Thymus (tissue), 11 donors: Measurements from ENCODE around the gene TRPV6. TPM values are rescaled to one million over a fixed set of nuclear protein-coding genes. Genes with fewer than 3 reads are reported as not detected.

Source experiments
- DNase-seq, 9 donors: peaks; one replicate each; pipeline ENCODE4 v3.0.0-alpha.2; 2013; ENCODE audit warnings: low spot score in 9 of 9, low read depth in 6 of 9, missing footprints in 1 of 9
- H3K27ac ChIP-seq, 2 donors: one replicate each; pipeline ENCODE4 v1.5.1; 2013; ENCODE audit warnings: control low read depth in 1 of 2, low read depth in 1 of 2, low read length in 1 of 2, mild to moderate bottlenecking in 1 of 2, moderate library complexity in 1 of 2
- H3K27me3 ChIP-seq, 2 donors: one replicate each; pipeline ENCODE4 v1.5.1; 2013; ENCODE audit warnings: low read length in 1 of 2; ENCODE audit not compliant: control insufficient read depth in 2 of 2, insufficient read depth in 1 of 2
- H3K36me3 ChIP-seq, 2 donors: one replicate each; pipeline ENCODE4 v1.5.1; 2013; ENCODE audit warnings: low read length in 1 of 2, mild to moderate bottlenecking in 1 of 2, moderate library complexity in 1 of 2; ENCODE audit not compliant: control insufficient read depth in 2 of 2, insufficient read depth in 2 of 2
- H3K4me1 ChIP-seq, 2 donors: one replicate each; pipeline ENCODE4 v1.5.1; 2013; ENCODE audit warnings: low read length in 2 of 2; ENCODE audit not compliant: control insufficient read depth in 2 of 2, insufficient read depth in 2 of 2
- H3K4me3 ChIP-seq, 2 donors: one replicate each; pipeline ENCODE4 v1.5.1; 2013; ENCODE audit warnings: low read length in 2 of 2, control low read depth in 1 of 2, mild to moderate bottlenecking in 1 of 2
- H3K9me3 ChIP-seq, 2 donors: one replicate each; pipeline ENCODE4 v1.5.1; 2013; ENCODE audit warnings: low read length in 1 of 2, mild to moderate bottlenecking in 1 of 2; ENCODE audit not compliant: control insufficient read depth in 2 of 2, insufficient read depth in 1 of 2
- WGBS: extraction: QIAGEN DNeasy Blood & Tissue Kit; methylation state at CpG from one replicate; pipeline ENCODE4 v1.1.7; 2013; 5-methylcytosine and 5-hydroxymethylcytosine counted together
- polyA plus RNA-seq: library from polyadenylated mRNA; stranded (reverse); fragments of 200-250 nt; gene quantifications from one replicate; pipeline ENCODE4 v1.2.3, GENCODE V29; 2013
- total RNA-seq: library from RNA; stranded (reverse); fragments of 120-200 nt; gene quantifications from one replicate; pipeline ENCODE4 v1.2.4, GENCODE V29; 2013
- donor health status: healthy.

The TRPV6 gene
- total and polyA plus RNA-seq, 2 donors: 0.24 to 1.1 TPM

- H3K36me3 ChIP-seq: no peaks in the 10 kb centered on the region
- no peaks in the 10 kb centered on the region for H3K9me3 ChIP-seq
- DNase-seq: no peak
Observed at GRCh38 chr7:142925413-142925812, 39.9 kb upstream of the TRPV6 start.

GRCh38 chr7:142923391-142923790, 37.8 kb upstream of the TRPV6 start:
- Histone ChIP-seq H3K4me3 (no peak overlapping the region), H3K27ac (no peak overlapping the region), H3K27me3 (no peaks in the 10 kb centered on the region), H3K9me3 (no peaks in the 10 kb centered on the region), H3K4me1 (no peaks in the 10 kb centered on the region), H3K36me3 (no peaks in the 10 kb centered on the region)
- DNase-seq: no peak
- 69% methylated on average over 2 of the region's 2 CpGs for WGBS

More at GRCh38 chr7:142925413-142925812, 39.9 kb upstream of the TRPV6 start:
- no peak overlapping the region for H3K4me3 ChIP-seq
- no peaks in the 10 kb centered on the region for H3K27me3 ChIP-seq
- H3K27ac ChIP-seq: no peak overlapping the region
- 94% methylated on average over 12 of the region's 12 CpGs for WGBS
- H3K4me1 ChIP-seq: no peaks in the 10 kb centered on the region

- no peak overlapping the region for H3K4me3 ChIP-seq
- H3K36me3 ChIP-seq: no peaks in the 10 kb centered on the region
- no peak for DNase-seq
- no peaks in the 10 kb centered on the region for H3K27me3 ChIP-seq
- no peaks in the 10 kb centered on the region for H3K4me1 ChIP-seq
- H3K9me3 ChIP-seq: no peaks in the 10 kb centered on the region
- 97% methylated on average over 3 of the region's 3 CpGs for WGBS
- no peak overlapping the region for H3K27ac ChIP-seq
Observed at GRCh38 chr7:142919656-142920055, 34.1 kb upstream of the TRPV6 start.

DNA sequence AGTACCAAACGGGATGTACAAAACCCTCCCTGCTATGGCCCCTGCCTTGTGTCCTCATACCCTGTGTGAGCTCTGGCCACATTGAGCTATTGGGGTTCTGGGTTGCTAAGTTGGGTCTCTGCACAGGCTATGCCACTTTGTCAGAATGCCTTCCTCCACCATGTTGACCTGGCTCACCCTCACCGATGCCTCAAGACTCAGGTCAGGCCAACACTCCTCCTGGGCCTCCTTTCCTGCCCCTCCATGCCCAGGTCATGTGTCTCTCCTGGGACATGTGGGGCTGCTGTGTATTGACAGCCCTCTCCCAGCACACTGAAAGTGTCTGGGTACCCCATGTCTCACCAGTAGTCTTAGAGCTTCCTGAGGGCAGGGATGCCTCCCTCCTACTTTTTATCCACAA, 33.4 kb upstream of the TRPV6 start:
- no peaks in the 10 kb centered on the region for H3K4me1 ChIP-seq
- H3K9me3 ChIP-seq: no peaks in the 10 kb centered on the region
- DNase-seq: no peak
- H3K27ac ChIP-seq: no peak overlapping the region
- no peaks in the 10 kb centered on the region for H3K36me3 ChIP-seq
- WGBS: 99% methylated on average over 2 of the region's 2 CpGs
- no peak overlapping the region for H3K4me3 ChIP-seq
- no peaks in the 10 kb centered on the region for H3K27me3 ChIP-seq

DNA sequence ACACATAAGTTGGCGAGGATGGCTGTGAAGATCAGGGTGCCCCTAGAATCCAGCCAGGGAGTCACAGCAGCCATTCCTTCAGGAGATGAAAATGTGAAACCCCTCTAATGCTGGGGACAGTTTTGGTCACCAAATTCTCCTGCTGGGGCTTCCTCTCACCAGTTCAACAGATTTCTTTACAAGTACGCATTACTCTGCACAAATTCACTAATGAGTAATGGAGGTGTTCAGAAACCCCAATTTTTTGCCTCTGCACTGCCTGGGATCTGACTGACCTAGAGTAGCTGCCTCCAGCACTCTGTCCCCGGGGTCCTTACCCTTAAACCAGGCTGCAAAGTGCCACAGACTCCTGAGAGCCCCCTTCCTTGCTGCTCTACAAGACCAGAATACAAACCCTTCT, 31.9 kb upstream of the TRPV6 start:
- Histone ChIP-seq H3K4me1 (no peaks in the 10 kb centered on the region), H3K9me3 (no peaks in the 10 kb centered on the region), H3K27ac (no peak overlapping the region), H3K27me3 (no peaks in the 10 kb centered on the region), H3K36me3 (no peaks in the 10 kb centered on the region), H3K4me3 (no peak overlapping the region)
- no peak for DNase-seq
- WGBS: 94% methylated on average over 3 of the region's 3 CpGs

GRCh38 chr7:142916508-142916907, 31.0 kb upstream of the TRPV6 start:
- Histone ChIP-seq H3K9me3 (no peaks in the 10 kb centered on the region), H3K27ac (no peak overlapping the region), H3K4me1 (no peaks in the 10 kb centered on the region), H3K36me3 (no peaks in the 10 kb centered on the region), H3K27me3 (no peaks in the 10 kb centered on the region), H3K4me3 (no peak overlapping the region)
- DNase-seq: no peak
- WGBS: 90% methylated on average over 2 of the region's 2 CpGs

- no peak overlapping the region for H3K27ac ChIP-seq
- no peak for DNase-seq
- H3K9me3 ChIP-seq: no peaks in the 10 kb centered on the region
- no peaks in the 10 kb centered on the region for H3K4me1 ChIP-seq
- H3K27me3 ChIP-seq: no peaks in the 10 kb centered on the region
- 97% methylated on average over 8 of the region's 8 CpGs for WGBS
- H3K36me3 ChIP-seq: no peaks in the 10 kb centered on the region
- H3K4me3 ChIP-seq: no peak overlapping the region
Observed at GRCh38 chr7:142915315-142915714, 29.8 kb upstream of the TRPV6 start.

DNA sequence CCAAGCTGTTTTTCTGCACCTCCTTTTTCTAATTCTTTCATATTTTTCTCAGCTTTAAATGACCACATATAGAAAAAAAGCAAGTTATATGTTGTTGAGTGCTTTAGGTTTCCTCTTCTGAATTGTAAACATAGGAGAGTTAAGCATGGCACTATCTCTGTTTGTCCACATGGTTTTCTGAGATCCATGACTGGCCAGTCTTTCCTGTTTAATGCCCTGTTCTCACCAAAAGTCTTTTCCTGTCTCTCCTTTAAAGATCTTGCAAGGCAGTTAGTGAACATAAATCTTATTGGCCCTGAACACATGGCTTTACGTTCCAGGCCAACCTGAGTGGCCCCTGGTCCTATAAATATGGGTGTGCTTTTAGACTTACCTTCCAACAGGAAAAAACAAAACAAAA, 28.6 kb upstream of the TRPV6 start:
- Histone ChIP-seq H3K27me3 (no peaks in the 10 kb centered on the region), H3K27ac (no peak overlapping the region), H3K4me3 (no peak overlapping the region), H3K9me3 (no peaks in the 10 kb centered on the region), H3K36me3 (no peaks in the 10 kb centered on the region), H3K4me1 (no peaks in the 10 kb centered on the region)
- WGBS: 80% methylated on average over 1 of the region's 1 CpG
- DNase-seq: no peak

DNA sequence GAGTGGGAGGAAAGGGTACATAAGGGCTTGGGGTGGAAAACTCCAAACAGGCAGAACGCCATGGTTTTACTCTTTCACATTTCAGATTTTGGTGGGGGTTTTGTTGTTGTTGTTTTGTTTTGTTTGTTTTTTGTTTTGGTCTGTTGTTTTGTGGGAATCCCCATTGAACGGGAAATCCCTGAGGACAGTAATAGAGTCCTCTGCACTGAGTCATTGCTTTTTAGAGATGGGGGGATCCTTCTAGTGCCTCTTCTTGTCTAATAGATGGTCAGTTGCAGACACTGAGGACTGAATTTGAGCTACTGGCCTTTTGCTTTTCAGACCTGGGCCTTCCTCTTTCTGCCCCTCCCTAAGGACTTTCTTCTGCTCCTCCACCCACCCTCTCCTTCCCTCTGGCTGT, 28.0 kb upstream of the TRPV6 start:
- no peak for DNase-seq
- H3K4me3 ChIP-seq: no peak overlapping the region
- no peak overlapping the region for H3K27ac ChIP-seq
- 96% methylated on average over 2 of the region's 2 CpGs for WGBS
- no peaks in the 10 kb centered on the region for H3K9me3 ChIP-seq
- no peaks in the 10 kb centered on the region for H3K27me3 ChIP-seq
- H3K4me1 ChIP-seq: no peaks in the 10 kb centered on the region
- H3K36me3 ChIP-seq: no peaks in the 10 kb centered on the region

DNA sequence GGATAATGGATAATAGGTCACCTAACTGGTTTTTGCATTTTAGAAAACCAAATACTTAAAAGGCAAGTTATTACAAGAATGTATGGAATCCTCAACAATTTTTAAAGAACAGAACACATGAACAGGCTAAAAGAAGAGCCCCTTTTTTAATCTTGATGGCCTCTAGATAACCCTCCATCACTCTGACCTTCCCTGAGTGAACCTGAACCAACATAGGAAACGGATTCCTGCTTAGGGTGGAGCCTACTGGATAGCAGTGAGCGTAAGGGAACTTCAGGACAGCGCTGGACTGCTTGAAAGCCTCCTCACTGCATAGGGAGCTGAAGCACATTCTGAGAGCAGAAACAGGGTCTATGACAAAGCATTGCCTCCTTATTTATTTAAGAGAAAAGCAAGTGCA, 27.5 kb upstream of the TRPV6 start:
- Histone ChIP-seq H3K9me3 (peaks cover 0 to 2% of the 10 kb centered on the region in 2 donors), H3K4me1 (no peaks in the 10 kb centered on the region), H3K27me3 (no peaks in the 10 kb centered on the region), H3K36me3 (no peaks in the 10 kb centered on the region), H3K27ac (no peak overlapping the region), H3K4me3 (no peak overlapping the region)
- WGBS: 92% methylated on average over 3 of the region's 3 CpGs
- no peak for DNase-seq
